Neural cell (in vitro differentiated cells): Measurements from ENCODE around the gene ZIM2. TPM values are rescaled to one million over a fixed set of nuclear protein-coding genes. Genes with fewer than 3 reads are reported as not detected.

Source experiments
- H2AFZ ChIP-seq: fragments of 200-600, 300-800 bp; sonication (generic), shearing (Covaris generic); 2 replicates; pipeline ENCODE4 v1.6.0; 2014; ENCODE audit warnings: low read depth, mild to moderate bottlenecking, antibody characterized with exemption, low read length, moderate library complexity
- H3F3A ChIP-seq: fragments of 200-600 bp; shearing (Covaris generic); 2 replicates; pipeline ENCODE4 v1.6.1; 2016; ENCODE audit warnings: mild to moderate bottlenecking, moderate library complexity, mixed read lengths, antibody characterized with exemption, low read length; ENCODE audit not compliant: insufficient read depth, poor library complexity, severe bottlenecking
- H3K27ac ChIP-seq: fragments of 200-600, 300-800 bp; sonication (generic), shearing (Covaris generic); 2 replicates; pipeline ENCODE4 v1.5.1; 2014; ENCODE audit warnings: mild to moderate bottlenecking, low read length, moderate library complexity
- H3K27me3 ChIP-seq: fragments of 300-800, 200-600 bp; sonication (generic), shearing (Covaris generic); 2 replicates; pipeline ENCODE4 v1.6.0; 2014; ENCODE audit warnings: mild to moderate bottlenecking, low read depth, low read length, moderate library complexity; ENCODE audit not compliant: insufficient read depth
- H3K36me3 ChIP-seq: fragments of 300-800, 200-600 bp; sonication (generic), shearing (Covaris generic); 2 replicates; pipeline ENCODE4 v1.5.1; 2014; ENCODE audit warnings: mild to moderate bottlenecking, antibody characterized with exemption, low read length, moderate library complexity; ENCODE audit not compliant: insufficient read depth
- H3K4me2 ChIP-seq: fragments of 300-800, 200-600 bp; sonication (generic), shearing (Covaris generic); 2 replicates; pipeline ENCODE4 v1.6.0; 2014; ENCODE audit warnings: mild to moderate bottlenecking, low read length
- H3K4me3 ChIP-seq: fragments of 300-800, 200-600 bp; sonication (generic), shearing (Covaris generic); 2 replicates; pipeline ENCODE4 v1.5.1; 2014; ENCODE audit warnings: mild to moderate bottlenecking, low read length, moderate library complexity
- H3K79me2 ChIP-seq: fragments of 200-600 bp; shearing (Covaris generic); replicated peaks from 2 replicates; pipeline ENCODE4 v1.6.0; 2014; ENCODE audit warnings: mild to moderate bottlenecking, low read length, moderate library complexity; ENCODE audit not compliant: insufficient read depth
- H3K9ac ChIP-seq: fragments of 300-800, 200-600 bp; sonication (generic), shearing (Covaris generic); 2 replicates; pipeline ENCODE4 v1.6.1; 2016; ENCODE audit warnings: mild to moderate bottlenecking, low read length, mixed read lengths
- H3K9me2 ChIP-seq: fragments of 200-600 bp; shearing (Covaris generic); 2 replicates; pipeline ENCODE4 v1.6.1; 2016; ENCODE audit warnings: mild to moderate bottlenecking, low read length, mixed read lengths; ENCODE audit not compliant: insufficient read depth
- H3K9me3 ChIP-seq: fragments of 200-600, 300-800 bp; sonication (generic), shearing (Covaris generic); 2 replicates; pipeline ENCODE4 v1.6.1; 2016; ENCODE audit warnings: mild to moderate bottlenecking, mixed run types, low read length, moderate library complexity, mixed read lengths
- H4K20me1 ChIP-seq: fragments of 200-600 bp; shearing (Covaris generic); 2 replicates; pipeline ENCODE4 v1.6.1; 2016; ENCODE audit warnings: mild to moderate bottlenecking, mixed run types; ENCODE audit not compliant: insufficient read depth
- EP300 ChIP-seq: fragments of 450-650 bp; conservative IDR thresholded peaks from 2 replicates; pipeline ENCODE4 v1.6.1; 2014; ENCODE audit warnings: antibody characterized with exemption, mild to moderate bottlenecking, moderate library complexity; ENCODE audit not compliant: poor library complexity, severe bottlenecking
- EZH2 ChIP-seq: fragments of 200-600, 300-800 bp; shearing (Covaris generic), sonication (generic); IDR thresholded peaks from 2 replicates; pipeline ENCODE4 v1.6.1; 2014; ENCODE audit warnings: antibody characterized with exemption, low read length, borderline replicate concordance, mild to moderate bottlenecking; ENCODE audit not compliant: insufficient read depth, poor library complexity, severe bottlenecking
- MXI1 ChIP-seq: fragments of 450-650 bp; conservative IDR thresholded peaks from 2 replicates; pipeline ENCODE4 v1.6.1; 2014; ENCODE audit warnings: antibody characterized with exemption, mild to moderate bottlenecking; ENCODE audit not compliant: poor library complexity, severe bottlenecking
- POLR2AphosphoS5 ChIP-seq: IDR thresholded peaks from 2 replicates; pipeline ENCODE4 v1.6.1; 2012
- RAD21 ChIP-seq: fragments of 450-650 bp; conservative IDR thresholded peaks from 2 replicates; pipeline ENCODE4 v1.6.1; 2014; ENCODE audit warnings: antibody characterized with exemption, mild to moderate bottlenecking, moderate library complexity
- REST ChIP-seq: IDR thresholded peaks from 2 replicates; pipeline ENCODE4 v1.6.1; 2012; ENCODE audit warnings: borderline replicate concordance
- SMC3 ChIP-seq: fragments of 450-650 bp; conservative IDR thresholded peaks from 2 replicates; pipeline ENCODE4 v1.6.1; 2014; ENCODE audit warnings: antibody characterized with exemption, mild to moderate bottlenecking, moderate library complexity; ENCODE audit not compliant: poor library complexity
- TAF1 ChIP-seq: IDR thresholded peaks from 2 replicates; pipeline ENCODE4 v1.6.1; 2012; ENCODE audit warnings: low read depth
- polyA plus RNA-seq: library from polyadenylated mRNA; depleted of rRNA; stranded (reverse); fragments of >200 nt; gene quantifications from 2 replicates; pipeline ENCODE4 v1.2.3, GENCODE V29; 2014
- TF ChIP-seq, protein P1 (sequence below): fragments of 450-650 bp; IDR thresholded peaks from 2 replicates; pipeline ENCODE4 v1.5.1; 2014; ENCODE audit warnings: antibody characterized with exemption, mild to moderate bottlenecking, moderate library complexity; ENCODE audit not compliant: poor library complexity, severe bottlenecking

ZIM2 gene
- polyA plus RNA-seq, 1 donor from 2014 or later = not detected

DNA sequence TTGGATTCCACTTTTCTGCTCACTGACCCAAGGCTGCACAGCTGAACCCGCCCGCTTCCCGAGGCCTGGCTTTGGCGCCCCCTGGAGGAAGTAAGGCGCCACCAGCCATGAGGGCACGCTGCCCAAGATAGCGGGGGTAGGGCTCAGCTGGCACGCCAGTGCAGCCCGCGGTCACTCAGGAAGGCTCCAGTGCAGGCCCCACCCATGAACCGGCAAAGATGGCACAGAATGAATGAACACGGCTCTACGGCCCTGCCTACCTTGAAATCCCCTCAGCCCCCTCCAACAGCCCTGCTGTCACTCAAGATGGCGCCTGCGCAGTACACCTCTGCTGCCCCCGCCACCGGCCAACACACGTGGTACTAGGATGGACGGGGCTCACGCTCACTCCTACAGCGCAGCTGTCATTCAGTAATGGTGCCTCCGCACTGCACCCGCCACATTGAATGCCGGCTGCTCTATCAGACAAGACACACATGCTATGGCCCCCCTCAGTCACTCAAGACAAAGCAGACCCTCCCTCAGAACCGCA is 3.0 kb downstream of the ZIM2 start:
- peaks cover 23% of the 10 kb centered on the region for H3K9me3 ChIP-seq

DNA sequence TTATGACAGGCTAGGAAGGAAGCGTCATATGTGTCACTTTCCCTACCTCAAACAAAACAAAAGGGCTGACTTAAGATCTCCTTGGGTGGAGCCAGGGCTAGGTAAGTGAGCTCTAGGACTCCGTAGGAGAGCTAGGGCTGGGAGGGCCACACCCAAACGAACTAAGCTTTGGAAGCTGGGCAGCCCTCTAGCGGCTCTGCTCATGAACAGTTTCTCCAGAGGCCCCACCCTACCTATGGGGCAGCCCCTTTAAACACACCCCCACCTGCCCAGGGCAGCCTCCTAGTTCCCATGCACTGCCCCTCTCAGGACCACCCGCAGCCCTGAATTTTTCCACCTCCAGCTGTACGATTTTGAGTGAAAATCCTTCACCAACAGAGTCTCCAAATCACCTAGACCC is 3.5 kb downstream of the ZIM2 start:
- no peaks in the 10 kb centered on the region for H3K36me3 ChIP-seq
- no peaks in the 10 kb centered on the region for H3K27me3 ChIP-seq
- TF ChIP-seq EP300 (no peak), REST (no peak), SMC3 (no peak), RAD21 (no peak), MXI1 (no peak)
- TF ChIP-seq, protein P1, sequence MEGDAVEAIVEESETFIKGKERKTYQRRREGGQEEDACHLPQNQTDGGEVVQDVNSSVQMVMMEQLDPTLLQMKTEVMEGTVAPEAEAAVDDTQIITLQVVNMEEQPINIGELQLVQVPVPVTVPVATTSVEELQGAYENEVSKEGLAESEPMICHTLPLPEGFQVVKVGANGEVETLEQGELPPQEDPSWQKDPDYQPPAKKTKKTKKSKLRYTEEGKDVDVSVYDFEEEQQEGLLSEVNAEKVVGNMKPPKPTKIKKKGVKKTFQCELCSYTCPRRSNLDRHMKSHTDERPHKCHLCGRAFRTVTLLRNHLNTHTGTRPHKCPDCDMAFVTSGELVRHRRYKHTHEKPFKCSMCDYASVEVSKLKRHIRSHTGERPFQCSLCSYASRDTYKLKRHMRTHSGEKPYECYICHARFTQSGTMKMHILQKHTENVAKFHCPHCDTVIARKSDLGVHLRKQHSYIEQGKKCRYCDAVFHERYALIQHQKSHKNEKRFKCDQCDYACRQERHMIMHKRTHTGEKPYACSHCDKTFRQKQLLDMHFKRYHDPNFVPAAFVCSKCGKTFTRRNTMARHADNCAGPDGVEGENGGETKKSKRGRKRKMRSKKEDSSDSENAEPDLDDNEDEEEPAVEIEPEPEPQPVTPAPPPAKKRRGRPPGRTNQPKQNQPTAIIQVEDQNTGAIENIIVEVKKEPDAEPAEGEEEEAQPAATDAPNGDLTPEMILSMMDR = no peak
- no peak overlapping the region for H3K9ac ChIP-seq
- no peaks in the 10 kb centered on the region for H4K20me1 ChIP-seq
- no peak overlapping the region for H2AFZ ChIP-seq
- no peaks in the 10 kb centered on the region for H3K9me2 ChIP-seq
- H3K4me2 ChIP-seq = no peak overlapping the region
- no peaks in the 10 kb centered on the region for H3F3A ChIP-seq
- no peaks in the 10 kb centered on the region for H3K79me2 ChIP-seq
- peaks cover 27% of the 10 kb centered on the region for H3K9me3 ChIP-seq
- no peak overlapping the region for H3K27ac ChIP-seq
- H3K4me3 ChIP-seq = no peak overlapping the region

More for the DNA sequence above, 3.0 kb downstream of the ZIM2 start:
- H3K4me2 ChIP-seq = no peak overlapping the region
- TF ChIP-seq MXI1 = no peak
- no peak for TF ChIP-seq POLR2AphosphoS5
- TF ChIP-seq TAF1 = no peak
- no peak for TF ChIP-seq EP300
- TF ChIP-seq RAD21 = no peak
- no peak for TF ChIP-seq SMC3
- TF ChIP-seq REST = no peak
- TF ChIP-seq, protein P1 = no peak
- no peak for TF ChIP-seq EZH2
- H3K79me2 ChIP-seq = no peaks in the 10 kb centered on the region
- no peaks in the 10 kb centered on the region for H3K9me2 ChIP-seq
- H3K27ac ChIP-seq = no peak overlapping the region
- no peak overlapping the region for H2AFZ ChIP-seq
- H3K36me3 ChIP-seq = no peaks in the 10 kb centered on the region
- H3F3A ChIP-seq = no peaks in the 10 kb centered on the region
- H3K9ac ChIP-seq = no peak overlapping the region
- H4K20me1 ChIP-seq = no peaks in the 10 kb centered on the region
- H3K27me3 ChIP-seq = no peaks in the 10 kb centered on the region
- H3K4me3 ChIP-seq = no peak overlapping the region
